Thymus (tissue), 11 donors: ENCODE results near the gene OR56B4. TPM values are rescaled to one million over a fixed set of nuclear protein-coding genes. Genes with fewer than 3 reads are reported as not detected.
"Not testable (repeated sequence)": the region's sequence is repeated elsewhere in the genome, so short reads cannot be mapped to it uniquely, and the experiment has no call there.

Experiments
- DNase-seq, 9 donors: peaks; one replicate each; pipeline ENCODE4 v3.0.0-alpha.2; 2013; ENCODE audit warnings: low spot score in 9 of 9, low read depth in 6 of 9, missing footprints in 1 of 9
- H3K27ac ChIP-seq, 2 donors: one replicate each; pipeline ENCODE4 v1.5.1; 2013; ENCODE audit warnings: control low read depth in 1 of 2, low read depth in 1 of 2, low read length in 1 of 2, mild to moderate bottlenecking in 1 of 2, moderate library complexity in 1 of 2
- H3K27me3 ChIP-seq, 2 donors: one replicate each; pipeline ENCODE4 v1.5.1; 2013; ENCODE audit warnings: low read length in 1 of 2; ENCODE audit not compliant: control insufficient read depth in 2 of 2, insufficient read depth in 1 of 2
- H3K36me3 ChIP-seq, 2 donors: one replicate each; pipeline ENCODE4 v1.5.1; 2013; ENCODE audit warnings: low read length in 1 of 2, mild to moderate bottlenecking in 1 of 2, moderate library complexity in 1 of 2; ENCODE audit not compliant: control insufficient read depth in 2 of 2, insufficient read depth in 2 of 2
- H3K4me1 ChIP-seq, 2 donors: one replicate each; pipeline ENCODE4 v1.5.1; 2013; ENCODE audit warnings: low read length in 2 of 2; ENCODE audit not compliant: control insufficient read depth in 2 of 2, insufficient read depth in 2 of 2
- H3K4me3 ChIP-seq, 2 donors: one replicate each; pipeline ENCODE4 v1.5.1; 2013; ENCODE audit warnings: low read length in 2 of 2, control low read depth in 1 of 2, mild to moderate bottlenecking in 1 of 2
- H3K9me3 ChIP-seq, 2 donors: one replicate each; pipeline ENCODE4 v1.5.1; 2013; ENCODE audit warnings: low read length in 1 of 2, mild to moderate bottlenecking in 1 of 2; ENCODE audit not compliant: control insufficient read depth in 2 of 2, insufficient read depth in 1 of 2
- WGBS: extraction: QIAGEN DNeasy Blood & Tissue Kit; methylation state at CpG from one replicate; pipeline ENCODE4 v1.1.7; 2013; 5-methylcytosine and 5-hydroxymethylcytosine counted together
- polyA plus RNA-seq: library from polyadenylated mRNA; stranded (reverse); fragments of 200-250 nt; gene quantifications from one replicate; pipeline ENCODE4 v1.2.3, GENCODE V29; 2013
- total RNA-seq: library from RNA; stranded (reverse); fragments of 120-200 nt; gene quantifications from one replicate; pipeline ENCODE4 v1.2.4, GENCODE V29; 2013
- donor health status: healthy.

Gene OR56B4
- total and polyA plus RNA-seq, 2 donors: not detected

GRCh38 chr11:6129635-6130034 lies 22.2 kb downstream of the OR56B4 start:
- no peaks in the 10 kb centered on the region for H3K4me1 ChIP-seq
- no peak overlapping the region for H3K4me3 ChIP-seq
- H3K9me3 ChIP-seq: no peaks in the 10 kb centered on the region
- H3K27ac ChIP-seq: no peak overlapping the region
- no peaks in the 10 kb centered on the region for H3K36me3 ChIP-seq
- no peaks in the 10 kb centered on the region for H3K27me3 ChIP-seq
- 87% methylated on average over 1 of the region's 1 CpG for WGBS
- no peak for DNase-seq

- 94% methylated on average over 1 of the region's 1 CpG for WGBS
- Histone ChIP-seq H3K4me1 (no peaks in the 10 kb centered on the region), H3K27me3 (no peaks in the 10 kb centered on the region), H3K27ac (no peak overlapping the region), H3K36me3 (no peaks in the 10 kb centered on the region), H3K9me3 (no peaks in the 10 kb centered on the region), H3K4me3 (no peak overlapping the region)
- DNase-seq: no peak
These were observed 24.9 kb downstream of the OR56B4 start for GRCh38 chr11:6132431-6132830.

- not testable (repeated sequence) for H3K27ac ChIP-seq, H3K36me3 ChIP-seq, H3K27me3 ChIP-seq, H3K9me3 ChIP-seq, DNase-seq, H3K4me3 ChIP-seq, H3K4me1 ChIP-seq
- WGBS: 91% methylated on average over 2 of the region's 2 CpGs
These were observed 28.5 kb downstream of the OR56B4 start for GRCh38 chr11:6135936-6136335.

GRCh38 chr11:6142936-6143335 lies 35.5 kb downstream of the OR56B4 start:
- no peaks in the 10 kb centered on the region for H3K4me1 ChIP-seq
- no peak for DNase-seq
- no peaks in the 10 kb centered on the region for H3K9me3 ChIP-seq
- H3K27me3 ChIP-seq: no peaks in the 10 kb centered on the region
- no peak overlapping the region for H3K27ac ChIP-seq
- no peaks in the 10 kb centered on the region for H3K36me3 ChIP-seq
- H3K4me3 ChIP-seq: no peak overlapping the region

- not testable (repeated sequence) for DNase-seq, H3K4me1 ChIP-seq, H3K4me3 ChIP-seq, H3K9me3 ChIP-seq, H3K36me3 ChIP-seq, H3K27ac ChIP-seq, H3K27me3 ChIP-seq
- 87% methylated on average over 13 of the region's 21 CpGs for WGBS
These were observed 36.3 kb downstream of the OR56B4 start for GRCh38 chr11:6143737-6144136.

- no peaks in the 10 kb centered on the region for H3K9me3 ChIP-seq
- no peaks in the 10 kb centered on the region for H3K27me3 ChIP-seq
- H3K27ac ChIP-seq: no peak overlapping the region
- H3K36me3 ChIP-seq: no peaks in the 10 kb centered on the region
- H3K4me1 ChIP-seq: no peaks in the 10 kb centered on the region
- no peak for DNase-seq
- H3K4me3 ChIP-seq: no peak overlapping the region
- WGBS: 50% methylated on average over 1 of the region's 1 CpG
These were observed 43.6 kb downstream of the OR56B4 start for GRCh38 chr11:6151117-6151516.

GRCh38 chr11:6152126-6152525 lies 44.6 kb downstream of the OR56B4 start:
- no peak for DNase-seq
- H3K4me3 ChIP-seq: no peak overlapping the region
- H3K27ac ChIP-seq: no peak overlapping the region
- WGBS: 98% methylated on average over 2 of the region's 2 CpGs
- H3K4me1 ChIP-seq: no peaks in the 10 kb centered on the region
- H3K27me3 ChIP-seq: no peaks in the 10 kb centered on the region
- H3K9me3 ChIP-seq: no peaks in the 10 kb centered on the region
- H3K36me3 ChIP-seq: no peaks in the 10 kb centered on the region

- Histone ChIP-seq H3K4me1 (no peaks in the 10 kb centered on the region), H3K4me3 (no peak overlapping the region), H3K27ac (no peak overlapping the region), H3K9me3 (no peaks in the 10 kb centered on the region), H3K36me3 (no peaks in the 10 kb centered on the region), H3K27me3 (no peaks in the 10 kb centered on the region)
- DNase-seq: no peak
- 90% methylated on average over 7 of the region's 7 CpGs for WGBS
These were observed 49.3 kb downstream of the OR56B4 start for GRCh38 chr11:6156628-6157359.
